T-cell (primary cell): Measurements from ENCODE around the gene COBL. TPM values are rescaled to one million over a fixed set of nuclear protein-coding genes. Genes with fewer than 3 reads are reported as not detected.

ENCODE experiments used
- ATAC-seq, 4 experiments: fragments of 200-7000 bp in 3 of 4; fragments of 150-1000 bp in 1 of 4; cut with Tn5 transposase; replicated peaks in 1 of 4; 1 replicate in 3 of 4; 2 replicates in 1 of 4; pipeline ENCODE4 v1.10.0; 2021; ENCODE audit warnings: moderate library complexity in 3 of 4, mild to moderate bottlenecking in 2 of 4, moderate number of reproducible peaks in 1 of 4
- CTCF ChIA-PET, 2 donors: fragments of 300-600 bp; sonication (Branson Sonifier 250); formaldehyde crosslinking; loops; one replicate each; lab custom pipeline; 2022; ENCODE audit warnings: antibody characterized with exemption in 2 of 2; lab: Charles Lee
- POLR2A ChIA-PET, 2 donors: fragments of 300-600 bp; sonication (Branson Sonifier 250); formaldehyde crosslinking; loops; one replicate each; lab custom pipeline; 2022; ENCODE audit warnings: antibody characterized with exemption in 2 of 2; lab: Charles Lee
- DNase-seq, 35 experiments: peaks; one replicate each; pipeline versions ENCODE4 v3.0.0 to v3.0.0-alpha.2; 2013 to 2023
- H3K27ac ChIP-seq: one replicate; pipeline ENCODE4 v1.5.1; 2013; ENCODE audit warnings: low read length
- H3K27me3 ChIP-seq, 2 experiments: replicated peaks in 1 of 2; 1 replicate in 1 of 2; 2 replicates in 1 of 2; pipeline versions ENCODE4 v1.6.1 to v1.7.0; 2013; ENCODE audit warnings: low read length in 1 of 2, mixed read lengths in 1 of 2; ENCODE audit not compliant: control insufficient read depth in 2 of 2, insufficient read depth in 2 of 2; ENCODE audit errors: extremely low read depth in 1 of 2
- H3K36me3 ChIP-seq, 2 donors: 1 replicate in 1 of 2; 2 replicates in 1 of 2; pipeline versions ENCODE4 v1.6.1 to v1.7.0; 2013; ENCODE audit warnings: low read length in 1 of 2; ENCODE audit not compliant: control insufficient read depth in 2 of 2, insufficient read depth in 1 of 2; ENCODE audit errors: extremely low read depth in 1 of 2
- H3K4me1 ChIP-seq, 2 experiments: 1 replicate in 1 of 2; 2 replicates in 1 of 2; pipeline versions ENCODE4 v1.6.1 to v1.7.0; 2013; ENCODE audit warnings: low read length in 2 of 2, mixed read lengths in 1 of 2; ENCODE audit not compliant: insufficient read depth in 2 of 2, control insufficient read depth in 1 of 2; ENCODE audit errors: extremely low read depth in 1 of 2
- H3K4me3 ChIP-seq, 2 donors: 1 replicate in 1 of 2; 2 replicates in 1 of 2; pipeline versions ENCODE4 v1.5.1 to v1.7.0; 2013; ENCODE audit warnings: mild to moderate bottlenecking in 2 of 2, low read length in 1 of 2, moderate library complexity in 1 of 2; ENCODE audit not compliant: control insufficient read depth in 1 of 2; ENCODE audit errors: extremely low read depth in 1 of 2
- H3K9me3 ChIP-seq: 2 replicates; pipeline ENCODE4 v1.7.0; 2013
- H3K27ac Mint-ChIP-seq, 2 donors: one replicate each; pipeline ENCODE4 v1.8.0; 2020 to 2021; ENCODE audit warnings: mild to moderate bottlenecking in 2 of 2, mixed read lengths in 2 of 2
- H3K27me3 Mint-ChIP-seq, 2 donors: one replicate each; pipeline ENCODE4 v1.8.0; 2021 to 2022; ENCODE audit warnings: mixed read lengths in 2 of 2
- H3K36me3 Mint-ChIP-seq: one replicate; pipeline ENCODE4 v1.8.0; 2021; ENCODE audit warnings: mixed read lengths
- H3K4me1 Mint-ChIP-seq, 3 donors: one replicate each; pipeline ENCODE4 v1.8.0; 2020 to 2022; ENCODE audit warnings: mixed read lengths in 3 of 3, mild to moderate bottlenecking in 1 of 3
- H3K4me3 Mint-ChIP-seq, 3 donors: one replicate each; pipeline ENCODE4 v1.8.0; 2020 to 2022; ENCODE audit warnings: mild to moderate bottlenecking in 3 of 3, mixed read lengths in 3 of 3, moderate library complexity in 3 of 3
- H3K9me3 Mint-ChIP-seq, 3 donors: one replicate each; pipeline ENCODE4 v1.8.0; 2020 to 2022; ENCODE audit warnings: mixed read lengths in 3 of 3
- WGBS: methylation state at CpG from one replicate; pipeline ENCODE4 v1.1.5; 2013; ENCODE audit warnings: missing lambda C conversion rate; ENCODE audit not compliant: insufficient coverage; 5-methylcytosine and 5-hydroxymethylcytosine counted together
- total RNA-seq, 35 experiments: library from RNA in 6 of 35; stranded (reverse) in 6 of 35; fragments of 120-200 nt in 1 of 35; gene quantifications; one replicate each; pipeline versions ENCODE4 v1.2.1 to v1.2.4 and lab custom pipeline; 2013 to 2026

COBL gene
- total RNA-seq, 5 donors from 2014 or later (not counting 1 experiment from before 2014, with no cell fraction given): 0.07 to 0.26 (median 0.17) TPM; not detected in 1

GRCh38 chr7:51255036-51255435 is 61.6 kb downstream of the COBL start:
- no peaks in the 10 kb centered on the region for H3K4me1 ChIP-seq
- H3K27ac Mint-ChIP-seq: no peak overlapping the region
- no peaks in the 10 kb centered on the region for H3K4me1 Mint-ChIP-seq
- no peak overlapping the region for H3K27ac ChIP-seq
- 68% methylated on average over 2 of the region's 3 CpGs for WGBS
- no peak overlapping the region for H3K4me3 ChIP-seq
- no peaks in the 10 kb centered on the region for H3K36me3 Mint-ChIP-seq
- H3K9me3 Mint-ChIP-seq: no peaks in the 10 kb centered on the region
- H3K27me3 ChIP-seq: peaks cover 0 to 11% of the 10 kb centered on the region in 2 experiments
- H3K27me3 Mint-ChIP-seq: peaks cover under 1 to 4% of the 10 kb centered on the region in 2 donors
- DNase-seq (no peak), ATAC-seq (no peak)
- no peaks in the 10 kb centered on the region for H3K9me3 ChIP-seq
- CTCF ChIA-PET: no interaction called here
- no peak overlapping the region for H3K4me3 Mint-ChIP-seq
- H3K36me3 ChIP-seq: no peaks in the 10 kb centered on the region
- POLR2A ChIA-PET: no interaction called here

DNA sequence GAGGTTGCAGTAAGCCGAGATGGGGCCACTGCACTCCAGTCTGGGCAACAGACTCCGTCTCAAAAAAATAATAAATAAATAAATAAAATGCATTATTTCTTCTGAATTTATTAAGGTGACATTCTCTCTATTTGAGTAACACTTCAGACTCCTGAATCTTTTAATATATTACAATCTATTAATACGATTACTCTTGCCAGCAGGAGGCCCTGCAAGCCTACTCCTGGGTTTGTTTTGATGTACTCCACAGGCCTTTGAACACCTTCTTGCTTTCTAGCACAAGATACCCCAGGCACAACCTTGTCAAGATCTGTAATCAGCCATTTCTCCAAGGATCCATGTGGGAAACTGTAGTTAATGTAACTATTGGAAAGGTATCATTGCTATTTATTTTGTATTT is 63.5 kb downstream of the COBL start:
- Mint-ChIP-seq H3K4me3 (no peak overlapping the region), H3K27me3 (peaks cover 0 to 4% of the 10 kb centered on the region in 2 donors), H3K36me3 (no peaks in the 10 kb centered on the region), H3K27ac (no peak overlapping the region), H3K9me3 (no peaks in the 10 kb centered on the region), H3K4me1 (no peaks in the 10 kb centered on the region)
- H3K4me3 ChIP-seq: no peak overlapping the region
- DNase-seq (no peak), ATAC-seq (no peak)
- no peak overlapping the region for H3K27ac ChIP-seq
- no peaks in the 10 kb centered on the region for H3K9me3 ChIP-seq
- ChIA-PET POLR2A (no interaction called here), CTCF (no interaction called here)
- no peaks in the 10 kb centered on the region for H3K36me3 ChIP-seq
- WGBS: 67% methylated on average over 1 of the region's 3 CpGs
- no peaks in the 10 kb centered on the region for H3K4me1 ChIP-seq
- H3K27me3 ChIP-seq: peaks cover 0 to 11% of the 10 kb centered on the region in 2 experiments

- Mint-ChIP-seq H3K27ac (no peak overlapping the region), H3K4me1 (no peaks in the 10 kb centered on the region), H3K4me3 (no peak overlapping the region), H3K27me3 (peaks cover 0 to 2% of the 10 kb centered on the region in 2 donors), H3K36me3 (no peaks in the 10 kb centered on the region), H3K9me3 (no peaks in the 10 kb centered on the region)
- ChIA-PET CTCF (interaction anchor here in 1 of 2 donors (0.6 kb wide), 1 partner anchor 90 kb away, joined by 3 read pairs; no protein-coding TSS in a partner anchor), POLR2A (no interaction called here)
- Histone ChIP-seq H3K9me3 (no peaks in the 10 kb centered on the region), H3K36me3 (no peaks in the 10 kb centered on the region), H3K27me3 (peaks cover 0 to 14% of the 10 kb centered on the region in 2 experiments), H3K27ac (no peak overlapping the region), H3K4me1 (no peaks in the 10 kb centered on the region), H3K4me3 (no peak overlapping the region)
- DNase-seq (no peak), ATAC-seq (no peak)
- 80% methylated on average over 1 of the region's 4 CpGs for WGBS
Observed at GRCh38 chr7:51251290-51251689, 65.3 kb downstream of the COBL start.

DNA sequence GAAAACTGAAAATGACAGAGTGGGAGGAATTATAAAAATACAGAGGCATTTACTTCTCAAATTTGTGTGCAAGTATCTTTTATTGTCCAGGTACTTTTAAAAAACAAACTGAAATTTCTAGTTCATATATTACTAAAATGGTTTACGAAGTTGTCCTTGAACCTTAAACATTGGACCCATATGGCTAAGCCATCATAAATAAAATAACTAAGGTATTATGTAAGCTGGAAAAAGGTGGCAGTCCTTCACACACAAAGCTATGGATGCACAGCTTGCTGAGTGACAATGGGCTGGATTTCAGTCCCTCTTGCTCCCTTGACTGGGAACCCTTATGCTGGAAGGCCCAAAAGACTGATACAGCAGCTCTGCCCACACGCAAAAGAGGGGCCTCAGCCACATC is 66.1 kb downstream of the COBL start:
- Mint-ChIP-seq H3K27me3 (peaks cover 0 to 2% of the 10 kb centered on the region in 2 donors), H3K4me1 (no peaks in the 10 kb centered on the region), H3K36me3 (no peaks in the 10 kb centered on the region), H3K4me3 (no peak overlapping the region), H3K27ac (no peak overlapping the region), H3K9me3 (no peaks in the 10 kb centered on the region)
- H3K27me3 ChIP-seq: peaks cover 0 to 10% of the 10 kb centered on the region in 2 experiments
- H3K27ac ChIP-seq: no peak overlapping the region
- DNase-seq: no peak
- ChIA-PET POLR2A (no interaction called here), CTCF (interaction anchor here in 1 of 2 donors (0.6 kb wide), 1 partner anchor 90 kb away, joined by 3 read pairs; no protein-coding TSS in a partner anchor)
- H3K36me3 ChIP-seq: no peaks in the 10 kb centered on the region
- H3K4me3 ChIP-seq: no peak overlapping the region
- H3K4me1 ChIP-seq: no peaks in the 10 kb centered on the region
- no peak for ATAC-seq
- no CpG with 5 or more reads among the region's 2 CpGs for WGBS
- no peaks in the 10 kb centered on the region for H3K9me3 ChIP-seq

GRCh38 chr7:51249991-51250390 is 66.6 kb downstream of the COBL start:
- Histone ChIP-seq H3K9me3 (no peaks in the 10 kb centered on the region), H3K36me3 (no peaks in the 10 kb centered on the region), H3K4me3 (no peak overlapping the region), H3K27me3 (peaks cover 0 to 10% of the 10 kb centered on the region in 2 experiments), H3K4me1 (no peaks in the 10 kb centered on the region), H3K27ac (no peak overlapping the region)
- ChIA-PET CTCF (no interaction called here), POLR2A (no interaction called here)
- Mint-ChIP-seq H3K9me3 (no peaks in the 10 kb centered on the region), H3K36me3 (no peaks in the 10 kb centered on the region), H3K4me3 (no peak overlapping the region), H3K27me3 (peaks cover 0 to 4% of the 10 kb centered on the region in 2 donors), H3K27ac (no peak overlapping the region), H3K4me1 (no peaks in the 10 kb centered on the region)
- 100% methylated on average over 1 of the region's 3 CpGs for WGBS
- DNase-seq (no peak), ATAC-seq (no peak)

GRCh38 chr7:51249187-51249945 is 67.2 kb downstream of the COBL start:
- DNase-seq (no peak), ATAC-seq (no peak)
- no peak overlapping the region for H3K4me3 Mint-ChIP-seq
- no peaks in the 10 kb centered on the region for H3K36me3 Mint-ChIP-seq
- H3K9me3 ChIP-seq: no peaks in the 10 kb centered on the region
- no peaks in the 10 kb centered on the region for H3K9me3 Mint-ChIP-seq
- H3K27ac ChIP-seq: no peak overlapping the region
- H3K27ac Mint-ChIP-seq: no peak overlapping the region
- H3K27me3 Mint-ChIP-seq: peaks cover 0 to 10% of the 10 kb centered on the region in 2 donors
- H3K36me3 ChIP-seq: no peaks in the 10 kb centered on the region
- peaks cover 0 to 10% of the 10 kb centered on the region in 2 experiments for H3K27me3 ChIP-seq
- POLR2A ChIA-PET: no interaction called here
- no peaks in the 10 kb centered on the region for H3K4me1 ChIP-seq
- no peak overlapping the region for H3K4me3 ChIP-seq
- 75% methylated on average over 4 of the region's 5 CpGs for WGBS
- no peaks in the 10 kb centered on the region for H3K4me1 Mint-ChIP-seq
- CTCF ChIA-PET: no interaction called here
